NK-92 treated with Interleukin-12 subunit alpha and Interleukin-12 subunit beta, amount 100 ng/mL, for 24 hours (cell line): ENCODE results near the gene SLC36A4.
"Not testable (repeated sequence)": the region's sequence is repeated elsewhere in the genome, so short reads cannot be mapped to it uniquely, and the experiment has no call there.

Experiments used
- DNase-seq: peaks from one replicate; lab custom pipeline; 2025; lab: John Stamatoyannopoulos, UW

The SLC36A4 gene

GRCh38 chr11:93197380-93198214 is at the start of gene SLC36A4:
Gene SLC36A4, minus strand, starts transcription at chr11:93197991. Its CDS starts 159 bp downstream, at chr11:93197832.
- DNase-seq = no peak

GRCh38 chr11:93246790-93247189 is 49.0 kb upstream of the SLC36A4 start:
- DNase-seq = not testable (repeated sequence)

GRCh38 chr11:93244018-93244417 is 46.2 kb upstream of the SLC36A4 start:
- DNase-seq = no peak

GRCh38 chr11:93239966-93240365 is 42.2 kb upstream of the SLC36A4 start:
- DNase-seq = no peak

- no peak for DNase-seq
Observed at GRCh38 chr11:93238956-93239355, 41.2 kb upstream of the SLC36A4 start.

GRCh38 chr11:93236741-93237675 is 39.2 kb upstream of the SLC36A4 start:
- no peak for DNase-seq

- DNase-seq = peak; percentile 30
Observed at GRCh38 chr11:93234602-93235207, 36.9 kb upstream of the SLC36A4 start.

GRCh38 chr11:93229876-93230275 is 32.1 kb upstream of the SLC36A4 start:
- no peak for DNase-seq

GRCh38 chr11:93225662-93226061 is 27.9 kb upstream of the SLC36A4 start:
- DNase-seq = no peak

- no peak for DNase-seq
Observed at GRCh38 chr11:93221539-93221938, 23.7 kb upstream of the SLC36A4 start.

- DNase-seq = no peak
Observed at GRCh38 chr11:93220078-93220477, 22.3 kb upstream of the SLC36A4 start.

GRCh38 chr11:93219440-93219839 is 21.6 kb upstream of the SLC36A4 start:
- DNase-seq = no peak

- no peak for DNase-seq
Observed at GRCh38 chr11:93216511-93217101, 18.8 kb upstream of the SLC36A4 start.

- DNase-seq = no peak
Observed at GRCh38 chr11:93213622-93214021, 15.8 kb upstream of the SLC36A4 start.

GRCh38 chr11:93212094-93212493 is 14.3 kb upstream of the SLC36A4 start:
- no peak for DNase-seq

- no peak for DNase-seq
Observed at GRCh38 chr11:93209466-93209865, 11.7 kb upstream of the SLC36A4 start.

GRCh38 chr11:93208663-93209270 is 11.0 kb upstream of the SLC36A4 start:
- DNase-seq = no peak

GRCh38 chr11:93199616-93200015 is 1.8 kb upstream of the SLC36A4 start:
- DNase-seq = no peak

- DNase-seq = no peak
Observed at GRCh38 chr11:93198215-93198845, 539 bp upstream of the SLC36A4 start.

- no peak for DNase-seq
Observed at GRCh38 chr11:93196816-93197379, 893 bp downstream of the SLC36A4 start.
